Activated CD4-positive, alpha-beta T cell treated with anti-CD3 and anti-CD28 coated beads for 36 hours (primary cell): ENCODE data around the gene PLCXD1. TPM values are rescaled to one million over a fixed set of nuclear protein-coding genes. Genes with fewer than 3 reads are reported as not detected.

Experiments used
- total RNA-seq, 2 experiments: library from RNA; stranded (reverse); gene quantifications; one replicate each; pipeline ENCODE4 v1.2.3, GENCODE V29; 2021

The PLCXD1 gene
- total RNA-seq, 2 experiments from 2014 or later = 92.8 to 127 TPM

Other genes with a start within 250 kb of the PLCXD1 start
- 10 to 100 TPM; 54.5 to 60.2 TPM for gene GTPBP6, start 37.4 kb downstream of the PLCXD1 start, total RNA-seq
- gene PPP2R3B, start 105.5 kb downstream of the PLCXD1 start, total RNA-seq = 10 to 100 TPM; 23.3 to 26.8 TPM